Uterus (tissue), 4 donors: ENCODE data around the gene C1orf141. TPM values are rescaled to one million over a fixed set of nuclear protein-coding genes. Genes with fewer than 3 reads are reported as not detected.

Experiments used
- DNase-seq, 2 donors: peaks; one replicate each; pipeline ENCODE4 v3.0.0-alpha.2; 2019 to 2020
- H3K27ac ChIP-seq, 2 donors: fragments of 200-600 bp; sonication (generic); 1 replicate in 1 of 2; 2 replicates in 1 of 2; pipeline ENCODE4 v1.5.1; 2016 to 2018
- H3K27me3 ChIP-seq, 2 donors: fragments of 200-600 bp; sonication (generic); one replicate each; pipeline ENCODE4 v1.5.1; 2018 to 2019; ENCODE audit warnings: control low read depth in 1 of 2
- H3K36me3 ChIP-seq, 2 donors: fragments of 200-600 bp; sonication (generic); one replicate each; pipeline ENCODE4 v1.5.1; 2019; ENCODE audit warnings: control low read depth in 1 of 2
- H3K4me1 ChIP-seq, 2 donors: fragments of 200-600 bp; sonication (generic); one replicate each; pipeline ENCODE4 v1.5.1; 2018 to 2019; ENCODE audit warnings: control low read depth in 1 of 2
- H3K4me3 ChIP-seq, 2 donors: fragments of 200-600 bp; sonication (generic); 1 replicate in 1 of 2; 2 replicates in 1 of 2; pipeline ENCODE4 v1.5.1; 2018 to 2019; ENCODE audit warnings: mild to moderate bottlenecking in 1 of 2
- H3K9me3 ChIP-seq, 2 donors: fragments of 200-600 bp; sonication (generic); one replicate each; pipeline ENCODE4 v1.5.1; 2019; ENCODE audit warnings: control low read depth in 1 of 2
- CTCF ChIP-seq, 4 experiments: fragments of 200-600 bp in 2 of 4; fragments of 450-650 bp in 2 of 4; sonication (generic) in 2 of 4; IDR thresholded peaks; one replicate each; pipeline ENCODE4 v1.5.1; 2016 to 2019; ENCODE audit warnings: antibody characterized with exemption in 4 of 4, mild to moderate bottlenecking in 2 of 4, moderate library complexity in 1 of 4
- POLR2A ChIP-seq, 2 donors: fragments of 450-650 bp; IDR thresholded peaks; one replicate each; pipeline ENCODE4 v1.6.1; 2016; ENCODE audit warnings: antibody characterized with exemption in 2 of 2, mild to moderate bottlenecking in 1 of 2, moderate library complexity in 1 of 2
- intact Hi-C: fragments of 100-400 bp; cut with DNase I; formaldehyde crosslinking; loops from one replicate; pipeline ENCODE4 v1.15.1; 2023; ENCODE audit warnings: low total_unique reads
- total RNA-seq, 4 donors: library from RNA; depleted of rRNA in 3 of 4; stranded (reverse); fragments of >200 nt in 3 of 4; gene quantifications; one replicate each; pipeline versions ENCODE4 v1.1.0 to v1.2.4, GENCODE V29; 2014 to 2023
- donor health status: DM: yes; HTN: yes; CAD: no.

C1orf141 gene
- total RNA-seq, 4 donors from 2014 or later: not detected

- intact Hi-C loops: no loop called here
- no peaks in the 10 kb centered on the region for H3K36me3 ChIP-seq
- no peaks in the 10 kb centered on the region for H3K9me3 ChIP-seq
- peak in 1 of 2 donors; percentile 59 for TF ChIP-seq POLR2A (IDR thresholded peaks at IDR 0.05)
- TF ChIP-seq CTCF (IDR thresholded peaks at IDR 0.05): no peak
- peak; percentile 61 to 71 for DNase-seq
- peak within 1 kb of the TSS; percentile 94 to 97 for H3K27ac ChIP-seq
- peak within 1 kb of the TSS; percentile 67 to 74 for H3K4me3 ChIP-seq
- no peaks in the 10 kb centered on the region for H3K4me1 ChIP-seq
- H3K27me3 ChIP-seq: no peaks in the 10 kb centered on the region
Observed at GRCh38 chr1:67053785-67054772, 80.7 kb downstream of the C1orf141 start, which contains the start of gene SLC35D1. TSS of gene SLC35D1 (minus strand) at chr1:67054148. CDS start at chr1:67054013, 135 bp downstream.

GRCh38 chr1:67053535-67053784, 81.3 kb downstream of the C1orf141 start:
- Histone ChIP-seq H3K36me3 (no peaks in the 10 kb centered on the region), H3K4me1 (no peaks in the 10 kb centered on the region), H3K9me3 (no peaks in the 10 kb centered on the region), H3K27ac (peak overlapping the region; percentile 94 to 97), H3K27me3 (no peaks in the 10 kb centered on the region), H3K4me3 (peak overlapping the region; percentile 67 to 74)
- TF ChIP-seq CTCF (IDR thresholded peaks at IDR 0.05): peak in 1 of 4 experiments; percentile 3
- TF ChIP-seq POLR2A (IDR thresholded peaks at IDR 0.05): peak in 1 of 2 donors; percentile 53
- DNase-seq: peak in 1 of 2 donors; percentile 70
- intact Hi-C loops: no loop called here

GRCh38 chr1:67052741-67053534, 81.8 kb downstream of the C1orf141 start:
- no peak for TF ChIP-seq POLR2A (IDR thresholded peaks at IDR 0.05)
- no peak for TF ChIP-seq CTCF (IDR thresholded peaks at IDR 0.05)
- Histone ChIP-seq H3K4me1 (no peaks in the 10 kb centered on the region), H3K36me3 (no peaks in the 10 kb centered on the region), H3K4me3 (peak overlapping the region; percentile 67 to 74), H3K27me3 (no peaks in the 10 kb centered on the region), H3K27ac (peak overlapping the region; percentile 94 to 97), H3K9me3 (no peaks in the 10 kb centered on the region)
- intact Hi-C loops: no loop called here
- DNase-seq: peak; percentile 16 to 32

GRCh38 chr1:67051196-67051595, 83.6 kb downstream of the C1orf141 start:
- Histone ChIP-seq H3K27ac (no peak overlapping the region), H3K4me3 (no peak overlapping the region), H3K4me1 (no peaks in the 10 kb centered on the region), H3K36me3 (no peaks in the 10 kb centered on the region), H3K9me3 (no peaks in the 10 kb centered on the region), H3K27me3 (no peaks in the 10 kb centered on the region)
- TF ChIP-seq CTCF (IDR thresholded peaks at IDR 0.05) (no peak), POLR2A (IDR thresholded peaks at IDR 0.05) (no peak)
- no peak for DNase-seq
- intact Hi-C loops: no loop called here
